GM12872 (cell line): ENCODE results near the gene PIN1.

Experiments used
- CTCF ChIP-seq: IDR thresholded peaks from 3 replicates; pipeline ENCODE4 v1.5.1; 2011; ENCODE audit warnings: low read depth, mild to moderate bottlenecking, low read length, moderate library complexity; ENCODE audit not compliant: insufficient read depth

PIN1 gene

DNA sequence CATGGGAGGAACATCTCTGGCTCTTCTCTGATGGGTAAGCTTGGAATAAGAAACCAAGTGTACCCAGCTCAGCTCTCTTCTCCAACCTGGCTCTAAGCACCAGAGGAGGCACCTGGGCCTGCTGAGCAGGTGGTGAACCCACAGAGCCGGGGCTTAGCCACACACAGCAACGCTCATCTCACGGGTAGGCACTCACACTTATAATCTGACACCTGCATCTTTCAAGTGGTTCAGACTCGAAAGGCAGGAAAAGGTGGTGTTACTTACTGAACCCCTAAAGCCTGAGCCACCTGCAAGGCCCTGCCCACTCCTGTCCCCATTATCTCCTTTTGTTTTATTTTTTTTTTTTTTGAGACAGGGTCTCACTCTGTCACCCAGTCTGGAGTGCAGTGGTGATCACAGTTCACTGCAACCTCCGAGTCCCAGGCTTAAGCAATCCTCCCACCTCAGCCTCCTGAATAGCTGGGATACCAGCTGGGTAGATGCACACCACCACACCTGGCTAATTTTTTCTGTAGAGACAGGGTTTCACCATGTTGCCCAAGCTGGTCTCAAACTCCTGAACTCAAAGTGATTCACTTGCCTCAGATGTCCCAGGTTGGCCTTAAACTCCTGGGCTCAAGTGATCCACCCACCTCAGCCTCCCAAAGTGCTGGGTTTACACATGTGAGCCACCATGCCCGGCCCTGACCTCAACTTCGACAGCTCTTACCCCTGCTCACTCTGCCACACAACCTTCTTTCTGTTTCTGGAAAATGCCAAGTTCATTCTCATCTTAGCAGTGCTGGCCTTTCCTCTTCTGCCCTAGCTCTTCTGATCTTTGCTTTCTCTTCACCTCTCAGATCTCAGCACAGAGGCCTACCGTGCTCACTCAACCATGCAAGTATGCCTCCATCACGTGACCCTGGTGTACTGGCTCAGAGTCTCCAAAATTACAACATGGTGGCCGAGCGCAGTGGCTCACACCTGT is 26.0 kb upstream of the PIN1 start:
- no peak for TF ChIP-seq CTCF

DNA sequence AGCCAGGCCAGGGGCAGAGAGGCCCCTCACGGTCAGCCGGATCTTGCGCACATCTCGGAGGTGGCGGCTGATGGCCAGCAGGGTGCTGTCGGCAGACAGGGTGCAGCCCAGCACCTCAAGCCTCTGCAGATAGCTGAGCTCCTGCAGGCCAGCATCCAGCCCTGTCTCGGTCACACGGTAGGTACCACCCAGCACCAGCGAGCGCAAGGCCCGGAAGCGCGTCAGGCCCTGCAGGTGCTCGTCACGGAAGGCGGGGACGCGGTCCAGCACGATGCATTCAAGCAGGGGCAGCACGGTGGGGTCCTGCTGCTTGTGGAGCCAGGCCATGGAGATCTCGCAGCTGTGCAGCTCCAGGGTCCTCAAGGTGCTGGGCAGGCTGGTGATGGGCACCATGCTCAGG is 24.0 kb upstream of the PIN1 start:
- no peak for TF ChIP-seq CTCF

- TF ChIP-seq CTCF, result no peak
Measured at GRCh38 chr19:9818175-9818733, 16.9 kb upstream of the PIN1 start.

DNA sequence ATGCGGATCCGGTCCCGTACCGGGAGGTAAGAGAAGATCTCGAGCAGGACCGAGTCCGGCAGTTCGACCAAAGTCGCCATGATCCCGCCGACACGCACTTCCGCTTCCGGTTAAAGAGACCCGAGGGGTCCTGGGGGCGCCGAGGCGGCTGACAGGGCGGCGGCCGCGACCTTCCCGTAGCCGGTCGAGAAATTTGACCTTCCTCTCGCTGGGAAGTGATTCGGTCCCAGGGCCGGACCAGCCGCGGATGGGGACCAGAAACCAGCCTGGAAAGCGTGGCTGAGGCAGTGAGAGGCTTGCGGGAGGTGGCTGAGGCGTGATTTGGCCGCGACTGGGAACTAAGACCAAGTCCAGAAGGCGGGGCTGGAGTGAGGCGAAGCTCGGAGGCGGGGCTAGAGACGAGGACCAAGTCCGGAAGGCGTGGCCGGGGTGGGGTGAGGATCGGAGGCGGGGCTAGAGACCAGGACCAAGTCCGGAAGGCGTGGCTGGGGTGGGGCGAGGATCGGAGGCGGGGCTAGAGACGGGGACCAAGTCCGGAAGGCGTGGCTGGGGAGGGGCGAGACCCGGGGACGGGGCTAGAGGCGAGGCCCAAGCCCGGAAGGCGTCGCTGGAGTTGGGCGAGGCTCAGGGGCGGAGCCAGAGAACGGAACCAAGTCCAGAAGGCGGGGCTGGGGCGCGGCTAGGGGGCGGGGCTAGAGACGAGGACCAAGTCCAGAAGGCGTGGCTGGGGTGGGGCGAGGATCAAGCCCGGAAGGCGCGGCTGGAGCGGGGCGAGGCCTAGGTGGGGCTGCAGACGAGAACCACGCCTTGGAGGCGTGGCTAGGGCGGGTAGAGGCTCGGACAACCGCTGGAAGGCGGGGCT is 16.2 kb upstream of the PIN1 start, which contains the start of gene FBXL12:
Gene FBXL12, minus strand, starts transcription at position 346 of the 862 bp plus-strand sequence. Its CDS starts 266 bp downstream, at position 80.
- no peak for TF ChIP-seq CTCF

GRCh38 chr19:9819596-9819909 is 15.6 kb upstream of the PIN1 start:
- no peak for TF ChIP-seq CTCF

DNA sequence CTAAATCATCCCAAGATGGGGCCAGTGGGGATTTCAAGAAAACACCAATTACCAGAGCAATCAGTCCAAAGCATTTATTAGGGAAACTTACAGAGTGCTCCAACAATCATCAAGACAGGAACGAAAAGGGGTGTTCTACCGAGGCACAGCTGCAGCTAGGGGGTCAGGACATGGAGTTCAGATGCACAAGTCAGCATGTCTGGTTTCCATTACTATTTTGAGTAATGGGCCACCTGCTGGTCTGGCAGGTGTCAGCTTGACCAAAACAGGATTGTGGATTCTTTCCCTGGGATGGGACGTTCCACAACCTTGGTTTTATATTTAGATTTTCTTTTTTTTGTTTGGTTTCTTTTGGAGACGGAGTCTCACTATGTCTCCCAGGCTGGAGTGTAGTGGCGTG is 11.3 kb upstream of the PIN1 start:
- no peak for TF ChIP-seq CTCF
